Mesendoderm (in vitro differentiated cells): ENCODE results near the gene PSMA7.

Experiments
- DNase-seq: peaks from one replicate; pipeline ENCODE4 v3.0.0; 2013
- H2AK5ac ChIP-seq: 2 replicates; pipeline ENCODE4 v1.6.1; 2013; ENCODE audit warnings: low read length, inconsistent platforms
- H2BK120ac ChIP-seq: 2 replicates; pipeline ENCODE4 v1.6.1; 2013; ENCODE audit warnings: low read depth, mild to moderate bottlenecking, low read length, moderate library complexity, mixed read lengths
- H2BK15ac ChIP-seq: replicated peaks from 2 replicates; pipeline ENCODE4 v1.6.1; 2013; ENCODE audit warnings: low read depth, mild to moderate bottlenecking, moderate library complexity
- H2BK5ac ChIP-seq: 2 replicates; pipeline ENCODE4 v1.6.1; 2013; ENCODE audit warnings: low read length, inconsistent platforms
- H3K18ac ChIP-seq: 2 replicates; pipeline ENCODE4 v1.6.1; 2013; ENCODE audit warnings: mild to moderate bottlenecking, low read length, mixed read lengths
- H3K23ac ChIP-seq: one replicate; pipeline ENCODE4 v1.6.1; 2013; ENCODE audit warnings: low read length
- H3K27ac ChIP-seq: 2 replicates; pipeline ENCODE4 v1.5.1; 2013; ENCODE audit warnings: low read depth, mild to moderate bottlenecking, inconsistent platforms, low read length, moderate library complexity
- H3K27me3 ChIP-seq: 2 replicates; pipeline ENCODE4 v1.6.1; 2013; ENCODE audit warnings: low read length, control low read depth, mild to moderate bottlenecking, inconsistent platforms; ENCODE audit not compliant: insufficient read depth, poor library complexity
- H3K36me3 ChIP-seq: 2 replicates; pipeline ENCODE4 v1.6.1; 2013; ENCODE audit warnings: low read length, inconsistent platforms; ENCODE audit not compliant: control insufficient read depth, insufficient read depth
- H3K4ac ChIP-seq: one replicate; pipeline ENCODE4 v1.6.1; 2013; ENCODE audit warnings: low read depth, mild to moderate bottlenecking, low read length, moderate library complexity
- H3K4me1 ChIP-seq: 2 replicates; pipeline ENCODE4 v1.6.1; 2013; ENCODE audit warnings: low read depth, low read length, inconsistent platforms; ENCODE audit not compliant: control insufficient read depth
- H3K4me2 ChIP-seq: 2 replicates; pipeline ENCODE4 v1.6.1; 2013; ENCODE audit warnings: low read length
- H3K4me3 ChIP-seq: 2 replicates; pipeline ENCODE4 v1.5.1; 2013; ENCODE audit warnings: mild to moderate bottlenecking, low read length
- H3K56ac ChIP-seq: one replicate; pipeline ENCODE4 v1.6.1; 2013; ENCODE audit warnings: low read length
- H3K79me1 ChIP-seq: 2 replicates; pipeline ENCODE4 v1.6.1; 2013; ENCODE audit warnings: low read length, inconsistent platforms
- H3K79me2 ChIP-seq: 2 replicates; pipeline ENCODE4 v1.6.1; 2013; ENCODE audit warnings: mild to moderate bottlenecking, low read length; ENCODE audit not compliant: control insufficient read depth, insufficient read depth
- H3K9ac ChIP-seq: 2 replicates; pipeline ENCODE4 v1.6.1; 2013; ENCODE audit warnings: low read length, inconsistent platforms
- H4K5ac ChIP-seq: one replicate; pipeline ENCODE4 v1.6.1; 2013; ENCODE audit warnings: low read length
- H4K8ac ChIP-seq: one replicate; pipeline ENCODE4 v1.6.1; 2013; ENCODE audit warnings: low read depth, mild to moderate bottlenecking, control low read depth, low read length, moderate library complexity
- WGBS: extraction: QIAGEN DNeasy Blood & Tissue Kit; methylation state at CpG from one replicate; pipeline ENCODE4 v1.1.7; 2013; ENCODE audit warnings: low lambda C conversion rate, missing lambda C conversion rate; ENCODE audit not compliant: insufficient coverage; ENCODE audit errors: extremely low coverage; 5-methylcytosine and 5-hydroxymethylcytosine counted together

PSMA7 gene

DNA sequence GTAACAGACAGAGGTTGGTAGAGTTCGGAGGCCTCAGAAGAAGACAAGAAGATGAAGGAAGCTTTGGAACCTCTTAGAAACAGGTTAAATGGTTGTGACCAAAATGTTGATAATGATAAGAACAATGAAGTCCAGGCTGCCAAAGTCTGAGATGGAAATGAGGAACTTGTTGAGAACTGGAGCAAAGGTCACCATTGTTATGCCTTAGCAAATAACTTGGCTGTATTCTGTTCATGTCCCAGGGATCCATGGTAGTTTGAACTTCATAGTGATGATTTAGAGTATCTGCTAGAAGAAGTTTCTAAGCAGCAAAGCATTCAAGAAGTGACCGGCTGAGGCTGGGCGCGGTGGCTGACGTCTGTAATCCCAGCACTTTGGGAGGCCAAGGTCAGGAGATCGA lies 32.0 kb downstream of the PSMA7 start:
- Histone ChIP-seq H4K8ac (no peak overlapping the region), H2BK15ac (no peak overlapping the region), H3K4me3 (no peak overlapping the region), H3K9ac (no peak overlapping the region), H3K4me1 (no peaks in the 10 kb centered on the region), H2BK5ac (no peak overlapping the region), H3K4ac (no peak overlapping the region), H3K23ac (no peak overlapping the region), H2AK5ac (no peak overlapping the region), H3K79me1 (no peaks in the 10 kb centered on the region), H3K27ac (no peak overlapping the region), H3K4me2 (no peak overlapping the region), H3K79me2 (no peaks in the 10 kb centered on the region), H3K56ac (no peak overlapping the region), H3K27me3 (no peaks in the 10 kb centered on the region), H4K5ac (no peak overlapping the region), H2BK120ac (no peak overlapping the region), H3K18ac (no peak overlapping the region), H3K36me3 (no peaks in the 10 kb centered on the region)
- no CpG with 5 or more reads among the region's 6 CpGs for WGBS
- DNase-seq = no peak

DNA sequence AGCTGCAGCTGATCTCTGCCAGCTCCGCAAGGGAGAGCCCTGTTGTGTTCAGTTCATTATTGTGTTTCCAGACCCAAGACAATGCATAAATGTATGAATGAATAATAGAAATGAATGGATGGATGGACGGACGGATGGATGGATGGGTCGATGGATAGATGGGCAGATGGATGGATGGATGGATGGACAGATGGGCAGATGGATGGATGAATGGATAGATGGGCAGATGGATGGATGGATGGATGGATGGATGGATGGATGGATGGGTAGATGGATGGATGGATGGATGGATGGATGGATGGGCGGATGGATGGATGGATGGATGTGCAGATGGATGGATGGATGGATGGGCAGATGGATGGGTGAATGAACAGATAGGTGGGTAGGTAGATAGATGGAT lies 37.6 kb downstream of the PSMA7 start:
- Histone ChIP-seq H3K36me3 (no peaks in the 10 kb centered on the region), H2BK5ac (no peak overlapping the region), H3K4me2 (no peak overlapping the region), H3K9ac (no peak overlapping the region), H3K4ac (no peak overlapping the region), H2AK5ac (no peak overlapping the region), H3K18ac (no peak overlapping the region), H3K79me1 (no peaks in the 10 kb centered on the region), H3K27me3 (no peaks in the 10 kb centered on the region), H2BK15ac (no peak overlapping the region), H3K4me3 (no peak overlapping the region), H3K27ac (no peak overlapping the region), H3K23ac (no peak overlapping the region), H3K79me2 (no peaks in the 10 kb centered on the region), H4K8ac (no peak overlapping the region), H4K5ac (no peak overlapping the region), H2BK120ac (no peak overlapping the region), H3K4me1 (no peaks in the 10 kb centered on the region), H3K56ac (no peak overlapping the region)
- no peak for DNase-seq
- WGBS = 100% methylated on average over 3 of the region's 5 CpGs

DNA sequence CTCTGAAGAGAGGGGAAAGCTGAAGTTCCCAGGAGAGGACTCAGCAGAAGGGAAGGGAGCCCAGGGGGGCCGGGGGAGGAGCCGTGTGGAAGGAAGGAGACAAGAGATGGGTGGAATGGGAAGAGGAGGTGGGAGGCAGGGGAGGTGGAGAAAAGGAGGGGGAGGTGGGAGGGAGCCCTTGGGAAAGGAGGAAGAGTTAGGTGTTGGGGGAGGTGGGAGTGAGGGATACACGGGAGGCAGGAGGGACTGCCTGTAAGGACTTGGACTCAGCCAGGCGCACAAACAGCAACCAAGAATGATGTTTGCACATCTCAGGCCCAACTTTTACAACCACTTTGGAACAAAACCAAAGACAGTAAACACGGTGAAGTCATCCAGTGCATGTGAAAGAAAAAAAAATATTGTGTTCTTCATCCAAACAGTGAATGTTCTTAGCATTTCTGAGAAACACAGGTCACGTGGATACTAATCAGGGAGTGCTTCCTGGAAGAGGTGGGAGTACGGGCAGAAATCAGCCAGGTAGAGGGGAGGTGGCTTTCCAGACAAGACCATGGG lies 38.3 kb downstream of the PSMA7 start:
- DNase-seq = no peak
- H2BK15ac ChIP-seq = no peak overlapping the region
- no peak overlapping the region for H3K4me3 ChIP-seq
- no peaks in the 10 kb centered on the region for H3K79me1 ChIP-seq
- H3K27ac ChIP-seq = no peak overlapping the region
- H3K9ac ChIP-seq = no peak overlapping the region
- no peak overlapping the region for H3K56ac ChIP-seq
- no peak overlapping the region for H4K8ac ChIP-seq
- H3K4me2 ChIP-seq = no peak overlapping the region
- no peaks in the 10 kb centered on the region for H3K27me3 ChIP-seq
- H3K18ac ChIP-seq = no peak overlapping the region
- no peak overlapping the region for H2AK5ac ChIP-seq
- no peak overlapping the region for H2BK5ac ChIP-seq
- H4K5ac ChIP-seq = no peak overlapping the region
- H3K79me2 ChIP-seq = no peaks in the 10 kb centered on the region
- no peaks in the 10 kb centered on the region for H3K36me3 ChIP-seq
- H3K23ac ChIP-seq = no peak overlapping the region
- no peak overlapping the region for H2BK120ac ChIP-seq
- no CpG with 5 or more reads among the region's 7 CpGs for WGBS
- H3K4me1 ChIP-seq = no peaks in the 10 kb centered on the region
- H3K4ac ChIP-seq = no peak overlapping the region

DNA sequence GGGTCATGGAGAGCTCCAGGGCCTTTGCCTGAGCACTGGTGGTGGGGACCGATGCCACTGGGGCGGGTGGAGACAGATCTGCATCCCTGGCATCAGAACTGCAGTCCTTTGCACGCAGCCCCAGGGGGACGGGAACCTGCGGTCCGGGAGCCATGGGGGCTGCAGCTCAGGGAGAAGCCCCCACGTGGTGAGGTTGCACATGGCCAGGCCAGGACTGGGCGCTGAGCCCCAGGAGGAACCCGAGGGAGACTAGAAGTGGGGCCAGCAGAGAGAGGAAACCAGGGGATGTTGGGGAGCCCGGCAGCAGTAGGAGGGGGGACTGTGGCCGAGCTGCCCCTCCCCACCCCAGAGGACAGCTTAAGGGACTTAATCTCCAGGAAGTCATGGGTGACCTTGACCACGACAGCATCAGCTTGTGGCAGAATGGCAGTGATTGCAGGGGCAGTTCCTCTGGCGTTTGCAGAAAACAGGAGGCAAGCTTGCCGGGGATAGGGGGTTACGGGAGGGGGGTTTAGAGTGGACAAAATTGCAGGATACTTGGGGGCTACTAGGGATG lies 38.9 kb downstream of the PSMA7 start:
- WGBS = no CpG with 5 or more reads among the region's 15 CpGs
- Histone ChIP-seq H3K36me3 (no peaks in the 10 kb centered on the region), H3K79me1 (no peaks in the 10 kb centered on the region), H3K27ac (no peak overlapping the region), H4K8ac (no peak overlapping the region), H3K79me2 (no peaks in the 10 kb centered on the region), H3K4ac (no peak overlapping the region), H2BK5ac (no peak overlapping the region), H4K5ac (no peak overlapping the region), H3K56ac (no peak overlapping the region), H3K4me2 (no peak overlapping the region), H3K23ac (no peak overlapping the region), H2BK120ac (no peak overlapping the region), H3K4me3 (no peak overlapping the region), H3K9ac (no peak overlapping the region), H3K4me1 (no peaks in the 10 kb centered on the region), H2BK15ac (no peak overlapping the region), H3K27me3 (no peaks in the 10 kb centered on the region), H3K18ac (no peak overlapping the region), H2AK5ac (no peak overlapping the region)
- DNase-seq = no peak

DNA sequence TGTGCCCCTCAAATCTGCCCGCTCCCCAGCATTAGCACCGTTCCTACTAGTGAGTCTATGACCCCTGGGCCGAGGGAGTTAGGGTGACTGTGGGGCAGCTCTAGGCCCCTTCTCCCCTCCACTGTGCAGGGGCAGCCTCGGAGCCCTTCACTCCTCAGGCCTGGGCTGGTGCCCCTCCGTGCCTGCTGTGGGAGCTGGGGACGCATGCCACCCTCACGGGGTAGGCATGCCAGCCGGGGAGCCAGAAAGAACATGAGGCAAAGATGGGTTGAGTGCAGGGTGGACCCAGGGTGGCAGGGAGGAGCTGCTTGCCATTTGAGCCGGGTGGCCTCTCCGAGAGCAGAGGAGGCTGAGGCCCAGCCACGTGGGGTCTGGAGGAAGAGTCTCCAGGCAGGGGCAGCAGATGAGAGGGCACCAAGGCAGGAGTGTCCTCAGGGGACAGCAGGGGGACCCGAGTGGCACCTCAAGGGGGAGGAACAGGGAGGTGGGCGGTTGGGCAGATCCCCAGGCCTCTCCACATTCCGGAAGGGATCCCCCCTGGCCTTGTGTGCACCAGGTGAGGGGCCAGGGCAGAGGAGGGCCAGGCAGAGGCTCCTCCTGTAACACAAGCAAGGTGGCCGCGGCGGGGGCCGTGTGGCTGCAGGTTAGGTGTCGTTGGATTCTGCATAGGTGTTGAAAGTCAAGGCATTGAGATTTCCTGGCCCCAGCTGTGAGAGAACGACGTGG lies 39.5 kb downstream of the PSMA7 start:
- H2BK120ac ChIP-seq = no peak overlapping the region
- H3K79me2 ChIP-seq = no peaks in the 10 kb centered on the region
- no peak overlapping the region for H3K4me2 ChIP-seq
- no peaks in the 10 kb centered on the region for H3K79me1 ChIP-seq
- no peak overlapping the region for H3K56ac ChIP-seq
- H3K23ac ChIP-seq = no peak overlapping the region
- no peak overlapping the region for H3K4ac ChIP-seq
- H2BK5ac ChIP-seq = no peak overlapping the region
- no peak for DNase-seq
- no peak overlapping the region for H3K27ac ChIP-seq
- no peaks in the 10 kb centered on the region for H3K36me3 ChIP-seq
- no peaks in the 10 kb centered on the region for H3K4me1 ChIP-seq
- H3K27me3 ChIP-seq = no peaks in the 10 kb centered on the region
- no peak overlapping the region for H2AK5ac ChIP-seq
- no peak overlapping the region for H4K5ac ChIP-seq
- H3K4me3 ChIP-seq = no peak overlapping the region
- no peak overlapping the region for H3K18ac ChIP-seq
- no peak overlapping the region for H3K9ac ChIP-seq
- H2BK15ac ChIP-seq = no peak overlapping the region
- no CpG with 5 or more reads among the region's 21 CpGs for WGBS
- no peak overlapping the region for H4K8ac ChIP-seq
